GM19452 (cell line): ENCODE data around the gene MIPEP.

ENCODE experiments used
- ATAC-seq: cut with Tn5 transposase; IDR thresholded peaks from one replicate; pipeline ENCODE4 v1.9.1; 2021; ENCODE audit not compliant: unreplicated experiment

MIPEP gene

DNA sequence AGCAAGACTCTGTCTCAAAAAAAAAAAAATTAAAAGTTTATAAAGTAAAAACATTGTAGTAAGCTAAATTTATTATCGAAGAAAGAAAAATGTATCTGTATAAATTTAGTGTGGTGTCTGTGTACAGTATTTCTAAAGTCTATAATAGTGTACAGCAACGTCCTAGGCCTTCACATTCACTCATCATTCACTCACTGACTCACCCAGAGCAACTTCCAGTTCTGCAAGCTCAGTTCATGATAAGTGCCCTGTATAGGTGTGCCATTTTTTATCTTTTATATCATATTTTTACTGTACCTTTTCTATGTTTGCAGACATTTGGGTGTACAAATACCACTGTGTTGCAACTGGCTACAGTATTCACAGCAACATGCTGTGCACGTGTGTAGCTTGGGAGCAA, 200.9 kb downstream of the MIPEP start:
- ATAC-seq = no peak

DNA sequence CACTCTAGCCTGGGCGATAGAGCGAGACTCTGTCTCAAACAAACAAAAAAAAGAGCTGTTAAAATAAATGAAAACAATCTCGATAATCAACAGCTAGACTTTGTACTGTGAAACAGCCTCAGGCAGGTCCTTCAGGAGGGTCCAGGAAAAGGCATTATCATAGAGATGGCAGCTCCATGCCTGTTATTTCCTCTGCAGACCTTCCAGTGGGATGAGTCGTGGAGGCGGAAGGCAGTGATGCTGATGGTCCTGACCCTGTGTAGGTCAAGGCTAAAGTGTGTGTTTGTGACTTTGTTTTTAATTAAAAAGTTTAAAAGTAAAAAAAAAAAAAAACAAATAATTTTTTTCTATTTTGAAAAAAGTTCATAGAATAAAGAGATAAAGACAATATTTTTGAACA, 201.6 kb downstream of the MIPEP start:
- no peak for ATAC-seq

- no peak for ATAC-seq
These were observed 202.3 kb downstream of the MIPEP start for GRCh38 chr13:23686948-23687347.

DNA sequence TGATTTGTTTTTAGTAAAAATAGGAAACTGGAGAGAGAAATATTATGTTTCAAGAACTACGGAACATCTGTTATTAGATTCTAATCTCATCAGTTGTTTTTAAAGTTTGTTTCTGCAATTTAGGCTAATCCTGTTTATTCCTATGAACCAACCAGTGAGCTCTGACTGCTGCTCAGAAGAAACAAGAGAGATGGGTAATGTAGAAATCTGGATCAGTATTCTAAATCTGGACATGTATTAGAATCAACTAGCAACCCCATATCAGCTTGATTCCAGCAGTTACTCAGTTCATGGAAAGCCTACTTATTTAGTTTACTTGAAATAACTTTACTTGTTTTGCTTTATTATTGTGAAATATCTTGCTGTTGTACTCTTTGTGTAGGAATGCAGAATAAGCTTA, 203.8 kb downstream of the MIPEP start:
- no peak for ATAC-seq

GRCh38 chr13:23684647-23685046, 204.6 kb downstream of the MIPEP start:
- no peak for ATAC-seq

DNA sequence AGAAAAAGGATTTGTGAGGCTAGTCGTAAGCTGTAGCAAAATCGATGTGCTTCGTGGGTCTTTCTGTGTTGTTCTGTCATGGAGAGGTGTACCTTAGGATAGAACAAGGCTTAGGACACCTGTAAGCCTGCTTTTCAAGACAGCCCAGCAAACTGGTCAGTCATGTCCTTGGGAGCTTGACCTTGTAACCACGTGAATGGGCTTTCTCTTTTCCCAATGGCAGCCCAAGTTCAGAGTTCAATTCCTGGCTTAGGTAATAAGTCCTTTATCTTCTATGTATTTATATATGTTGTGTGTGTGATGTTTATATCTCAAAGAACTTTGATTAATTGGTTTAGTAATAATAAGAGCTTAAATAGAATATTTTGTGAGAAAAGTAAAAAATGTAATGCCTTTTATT, 206.1 kb downstream of the MIPEP start:
- ATAC-seq = no peak

- ATAC-seq = no peak
These were observed 208.1 kb downstream of the MIPEP start for GRCh38 chr13:23680845-23681669.
